Measurements from ENCODE around the gene MAP2K1.

The MAP2K1 gene

GRCh38 chr15:66394472-66394871, 7.8 kb downstream of the MAP2K1 start:
- no peak for DNase-seq

GRCh38 chr15:66394915-66395314, 8.2 kb downstream of the MAP2K1 start:
- no peak for DNase-seq

- no peak for DNase-seq
Observed at GRCh38 chr15:66399276-66399675, 12.6 kb downstream of the MAP2K1 start.

GRCh38 chr15:66400351-66400774, 13.7 kb downstream of the MAP2K1 start:
- DNase-seq, result no peak

GRCh38 chr15:66401130-66402021, 14.7 kb downstream of the MAP2K1 start:
- no peak for DNase-seq

- DNase-seq, result no peak
Observed at GRCh38 chr15:66402761-66403284, 16.1 kb downstream of the MAP2K1 start.

GRCh38 chr15:66403323-66403722, 16.6 kb downstream of the MAP2K1 start:
- no peak for DNase-seq

- no peak for DNase-seq
Observed at GRCh38 chr15:66404122-66404521, 17.4 kb downstream of the MAP2K1 start.

- DNase-seq, result no peak
Observed at GRCh38 chr15:66404532-66404931, 17.8 kb downstream of the MAP2K1 start.

- DNase-seq, result no peak
Observed at GRCh38 chr15:66405007-66405406, 18.3 kb downstream of the MAP2K1 start.

- no peak for DNase-seq
Observed at GRCh38 chr15:66405615-66406014, 18.9 kb downstream of the MAP2K1 start.

GRCh38 chr15:66408254-66408653, 21.5 kb downstream of the MAP2K1 start:
- DNase-seq, result no peak

GRCh38 chr15:66408675-66409282, 22.1 kb downstream of the MAP2K1 start:
- no peak for DNase-seq

- no peak for DNase-seq
Observed at GRCh38 chr15:66409565-66410108, 22.9 kb downstream of the MAP2K1 start.

GRCh38 chr15:66411190-66411589, 24.5 kb downstream of the MAP2K1 start:
- DNase-seq, result no peak

GRCh38 chr15:66412220-66412619, 25.5 kb downstream of the MAP2K1 start:
- DNase-seq, result no peak

GRCh38 chr15:66413579-66413978, 26.9 kb downstream of the MAP2K1 start:
- no peak for DNase-seq

GRCh38 chr15:66415360-66415759, 28.6 kb downstream of the MAP2K1 start:
- DNase-seq, result no peak

- no peak for DNase-seq
Observed at GRCh38 chr15:66417736-66418135, 31.0 kb downstream of the MAP2K1 start.

- no peak for DNase-seq
Observed at GRCh38 chr15:66419471-66419870, 32.8 kb downstream of the MAP2K1 start.

- no peak for DNase-seq
Observed at GRCh38 chr15:66422347-66422746, 35.6 kb downstream of the MAP2K1 start.

- DNase-seq, result no peak
Observed at GRCh38 chr15:66423149-66423548, 36.4 kb downstream of the MAP2K1 start.

GRCh38 chr15:66424963-66425612, 38.4 kb downstream of the MAP2K1 start:
- no peak for DNase-seq

Measured in NK-92 treated with Interleukin-12 subunit alpha and Interleukin-12 subunit beta, amount 100 ng/mL, for 24 hours (cell line).